SHP77 treated with DMSO at 0.1 percent for 48 hours (cell line): Measurements from ENCODE around the gene UIMC1.
A peak's percentile ranks its signal among the peaks of the same experiment; 100 is the strongest.
"Not testable (repeated sequence)": the region's sequence is repeated elsewhere in the genome, so short reads cannot be mapped to it uniquely, and the experiment has no call there.

Source experiments
- DNase-seq: peaks from one replicate; lab custom pipeline; 2025; lab: John Stamatoyannopoulos, UW

The UIMC1 gene

GRCh38 chr5:176883700-176884570 lies 122.6 kb downstream of the UIMC1 start:
- DNase-seq = no peak

GRCh38 chr5:176882567-176882903 lies 124.0 kb downstream of the UIMC1 start:
- DNase-seq = no peak

DNA sequence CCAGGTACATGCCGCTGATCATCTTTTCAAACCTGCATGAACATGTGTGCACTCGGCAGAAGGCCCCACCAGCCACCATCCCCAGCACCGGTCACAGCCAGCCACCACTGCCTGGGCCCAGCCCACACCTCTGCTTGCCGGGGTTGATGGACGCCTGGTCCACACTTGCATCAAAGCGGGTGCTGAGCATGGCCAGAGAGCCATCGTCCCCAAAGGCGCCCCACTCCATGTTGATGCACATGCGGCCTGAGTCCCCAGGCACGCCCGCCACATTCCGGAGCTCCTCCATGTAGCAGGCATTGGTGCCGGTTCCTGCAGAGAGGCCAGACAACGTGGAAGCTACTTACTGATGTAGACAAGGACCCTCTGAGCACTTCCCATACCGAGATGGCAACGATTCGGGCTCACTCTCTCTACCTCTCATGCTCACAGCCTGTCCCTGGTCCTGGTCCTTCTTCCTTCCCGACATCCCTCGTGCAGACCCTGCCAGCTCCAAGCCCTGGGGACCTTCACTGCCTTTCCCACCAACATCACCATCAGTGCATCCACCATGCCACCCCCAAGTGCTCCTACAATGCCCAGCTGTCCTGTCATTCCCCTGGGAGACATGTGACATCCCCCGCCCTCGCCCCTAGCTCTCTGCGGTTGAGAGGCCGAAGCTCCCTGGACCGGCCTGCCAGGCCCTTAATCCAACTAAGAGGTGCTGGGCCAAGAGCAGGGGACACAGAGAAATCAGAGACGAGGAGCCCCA lies 124.6 kb downstream of the UIMC1 start:
- no peak for DNase-seq

GRCh38 chr5:176881021-176881749 lies 125.4 kb downstream of the UIMC1 start:
- DNase-seq = no peak

DNA sequence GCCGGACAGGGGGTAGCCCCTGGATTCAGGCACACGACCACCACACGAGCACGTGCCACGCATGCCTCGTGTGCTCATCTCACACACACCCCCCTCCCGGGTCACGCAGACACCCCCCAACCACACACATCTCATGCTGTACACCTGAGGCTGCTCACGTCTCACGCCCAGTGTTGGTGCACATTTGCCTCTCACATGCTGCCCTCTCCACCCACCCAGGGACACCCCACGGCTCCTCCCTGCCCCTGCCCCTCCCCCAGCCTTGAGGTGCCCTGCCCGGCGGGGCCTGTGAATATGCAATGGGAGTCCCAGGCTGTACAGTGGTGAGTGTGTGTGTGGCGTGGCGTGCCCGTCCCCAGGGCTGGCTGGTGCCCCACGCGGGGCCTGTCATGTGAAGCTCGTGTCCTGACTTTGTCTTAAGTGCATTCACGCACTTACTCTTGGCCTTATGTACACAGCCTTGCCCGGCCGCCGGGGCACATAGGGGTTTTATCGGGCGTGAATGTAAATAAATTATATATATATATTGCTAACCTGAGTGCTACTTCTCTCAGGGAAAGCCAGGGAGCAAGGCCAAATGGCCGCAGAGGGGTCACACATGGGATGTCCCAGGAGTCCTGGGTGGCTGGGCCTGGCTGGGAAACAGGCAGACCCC lies 126.1 kb downstream of the UIMC1 start:
- DNase-seq = no peak

DNA sequence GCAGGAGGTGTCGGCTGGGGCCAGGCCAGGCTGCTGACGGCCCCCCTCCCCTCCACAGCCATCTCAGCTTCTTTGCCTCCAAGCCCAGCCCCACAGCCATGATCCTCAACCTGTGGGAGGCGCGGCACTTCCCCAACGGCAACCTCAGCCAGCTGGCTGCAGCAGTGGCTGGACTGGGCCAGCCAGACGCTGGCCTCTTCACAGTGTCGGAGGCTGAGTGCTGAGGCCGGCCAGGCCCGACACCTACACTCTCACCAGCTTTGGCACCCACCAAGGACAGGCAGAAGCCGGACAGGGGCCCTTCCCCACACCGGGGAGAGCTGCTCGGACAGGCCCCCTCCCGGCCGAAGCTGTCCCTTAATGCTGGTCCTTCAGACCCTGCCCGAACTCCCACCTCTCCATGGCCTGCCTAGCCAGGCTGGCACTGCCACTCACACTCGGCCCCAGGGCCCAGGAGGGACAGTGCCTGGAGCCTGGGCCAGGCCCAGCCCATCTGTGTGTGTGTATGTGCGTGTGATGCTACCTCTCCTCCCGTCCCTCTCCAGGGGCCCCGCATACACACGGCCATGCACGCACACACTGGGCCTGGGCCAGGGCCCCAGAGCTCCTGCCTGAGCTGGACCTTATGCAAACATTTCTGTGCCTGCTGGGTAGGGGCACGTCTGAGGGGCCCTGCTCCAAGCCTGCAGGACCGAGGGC lies 126.8 kb downstream of the UIMC1 start:
- DNase-seq = no peak

- DNase-seq = no peak
These were observed 127.5 kb downstream of the UIMC1 start for GRCh38 chr5:176878906-176879662.

GRCh38 chr5:176878463-176878862 lies 128.1 kb downstream of the UIMC1 start:
- no peak for DNase-seq

- DNase-seq = peak; percentile 47
These were observed 128.7 kb downstream of the UIMC1 start for GRCh38 chr5:176877793-176878331.

- DNase-seq = no peak
These were observed 129.8 kb downstream of the UIMC1 start for GRCh38 chr5:176876506-176877431.

GRCh38 chr5:176875783-176876505 lies 130.6 kb downstream of the UIMC1 start:
- DNase-seq = no peak

- no peak for DNase-seq
These were observed 131.5 kb downstream of the UIMC1 start for GRCh38 chr5:176875014-176875550.

GRCh38 chr5:176874198-176874780 lies 132.3 kb downstream of the UIMC1 start:
- no peak for DNase-seq

GRCh38 chr5:176873541-176874172 lies 132.9 kb downstream of the UIMC1 start:
- DNase-seq = no peak

GRCh38 chr5:176873011-176873410 lies 133.6 kb downstream of the UIMC1 start:
- not testable (repeated sequence) for DNase-seq

DNA sequence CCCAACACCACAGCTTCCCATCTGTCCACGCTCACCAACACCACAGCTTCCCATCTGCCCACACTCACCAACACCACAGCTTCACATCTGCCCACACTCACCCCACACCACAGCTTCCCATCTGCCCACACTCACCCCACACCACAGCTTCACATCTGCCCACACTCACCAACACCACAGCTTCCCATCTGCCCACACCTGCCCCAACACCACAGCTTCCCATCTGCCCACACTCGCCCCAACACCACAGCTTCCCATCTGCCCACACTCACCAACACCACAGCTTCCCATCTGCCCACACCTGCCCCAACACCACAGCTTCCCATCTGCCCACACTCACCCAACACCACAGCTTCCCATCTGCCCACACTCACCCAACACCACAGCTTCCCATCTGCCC lies 134.0 kb downstream of the UIMC1 start:
- not testable (repeated sequence) for DNase-seq

- DNase-seq = not testable (repeated sequence)
These were observed 135.9 kb downstream of the UIMC1 start for GRCh38 chr5:176870644-176871043.
